Heart left ventricle (tissue), 16 donors: Measurements from ENCODE around the gene EZH1. TPM values are rescaled to one million over a fixed set of nuclear protein-coding genes. Genes with fewer than 3 reads are reported as not detected.
A peak's percentile ranks its signal among the peaks of the same experiment; 100 is the strongest.

Source experiments
- ATAC-seq, 4 donors: fragments of 200-7000 bp; cut with Tn5 transposase; one replicate each; pipeline ENCODE4 v1.9.1; 2020 to 2022; ENCODE audit warnings: moderate library complexity in 4 of 4, mild to moderate bottlenecking in 3 of 4, moderate number of reproducible peaks in 1 of 4
- DNase-seq, 5 donors: peaks; one replicate each; pipeline ENCODE4 v3.0.0-alpha.2; 2020
- H3K27ac ChIP-seq, 12 donors: fragments of 200-600 bp; sonication (generic) in 4 of 12; one replicate each; pipeline versions ENCODE4 v1.5.0 to v1.8.0; 2016 to 2022; ENCODE audit warnings: mild to moderate bottlenecking in 2 of 12
- H3K27me3 ChIP-seq, 9 donors: fragments of 200-600 bp; sonication (generic) in 2 of 9; one replicate each; pipeline versions ENCODE4 v1.5.1 to v1.8.0; 2016 to 2022; ENCODE audit warnings: mild to moderate bottlenecking in 3 of 9
- H3K36me3 ChIP-seq, 9 donors: fragments of 200-600 bp; sonication (generic) in 2 of 9; one replicate each; pipeline versions ENCODE4 v1.5.0 to v1.8.0; 2018 to 2022; ENCODE audit warnings: mild to moderate bottlenecking in 2 of 9
- H3K4me1 ChIP-seq, 12 donors: fragments of 200-600 bp; sonication (generic) in 4 of 12; one replicate each; pipeline versions ENCODE4 v1.5.0 to v1.8.0; 2016 to 2022; ENCODE audit warnings: mild to moderate bottlenecking in 3 of 12
- H3K4me3 ChIP-seq, 12 donors: fragments of 200-600 bp; sonication (generic) in 4 of 12; one replicate each; pipeline versions ENCODE4 v1.5.0 to v1.8.0; 2017 to 2022; ENCODE audit warnings: mild to moderate bottlenecking in 9 of 12, moderate library complexity in 4 of 12
- H3K9me3 ChIP-seq, 12 donors: fragments of 200-600 bp; sonication (generic) in 4 of 12; one replicate each; pipeline versions ENCODE4 v1.5.0 to v1.8.0; 2016 to 2022; ENCODE audit warnings: mild to moderate bottlenecking in 1 of 12
- CTCF ChIP-seq, 12 donors: fragments of 200-600 bp; sonication (generic) in 4 of 12; IDR thresholded peaks; one replicate each; pipeline versions ENCODE4 v1.5.0 to v1.8.0; 2018 to 2022; ENCODE audit warnings: antibody characterized with exemption in 12 of 12, mild to moderate bottlenecking in 5 of 12
- POLR2A ChIP-seq, 2 donors: fragments of 450-650 bp; IDR thresholded peaks; one replicate each; pipeline ENCODE4 v1.6.1; 2017; ENCODE audit warnings: antibody characterized with exemption in 2 of 2, mild to moderate bottlenecking in 2 of 2, moderate library complexity in 2 of 2
- WGBS, 4 donors: extraction: QIAGEN DNeasy Blood & Tissue Kit in 2 of 4; methylation state at CpG; one replicate each; pipeline versions ENCODE4 v1.1.5 to v1.1.7; 2013 to 2018; 5-methylcytosine and 5-hydroxymethylcytosine counted together
- intact Hi-C, 10 donors: fragments of 100-400 bp; cut with DNase I; formaldehyde crosslinking; loops; one replicate each; pipeline versions ENCODE4 v1.11.1 to v1.14.2; 2022
- polyA plus RNA-seq, 2 donors: library from polyadenylated mRNA; stranded (reverse); fragments of 200-250 nt; gene quantifications; one replicate each; pipeline ENCODE4 v1.2.3, GENCODE V29; 2013
- total RNA-seq, 9 donors: library from RNA; depleted of rRNA in 2 of 9; stranded (reverse); fragments of >200 nt in 2 of 9; fragmentation: NEBNext Ultra II Directional in 3 of 9; extraction: Animal tissue kit (Norgen Biotek cat#: 25700) in 3 of 9; gene quantifications; one replicate each; pipeline versions ENCODE4 v1.1.0 to v1.2.4, GENCODE V29; 2016 to 2023
- donor health status: ischemic (EF 13 %, LVEDD 7.1; RV severe dilation, severe dysfunction).
- donor health status: healthy with polysubstance abuse.
- donor health status: DM: no; HTN: yes; CAD: no.
- donor health status: DM: no; HTN: no; CAD: no.
- donor health status: ischemic (EF 25% LVEDD 6.9; RV normal size, moderate dysfunction).
- donor health status: ischemic (EF 25% LVEDD 5.7; RV mildly dilated, moderate dysfunction).
- donor health status: healthy.
- donor health status: DM: yes; HTN: yes; CAD: no.
- donor health status: ischemic (EF 35%, LVEDD 5.7; RV mildly dilated, moderate dysfunction).
- donor health status: nonischemic (EF 11% LVEDD 7.7; RV severe dilation, severe dysfunction).
- donor health status: DM: yes; HTN: yes; CAD: no.
- donor health status: PGD.
- donor health status: ischemic (EF 29% LVEDD 5.4; RV normal size, mild dysfunction).
- donor health status: nonischemic (EF 23%, LVEDD 6.1; RV moderate dilation, normal function).

The EZH1 gene
- total and polyA plus RNA-seq, 11 donors: 18.8 to 50.2 (median 40.7) TPM

- Histone ChIP-seq H3K9me3 (no peaks in the 10 kb centered on the region), H3K27me3 (no peaks in the 10 kb centered on the region), H3K4me3 (no peak overlapping the region), H3K36me3 (peaks cover 0 to 13% (median 3%) of the 10 kb centered on the region in 9 donors), H3K27ac (no peak overlapping the region), H3K4me1 (peaks cover 0 to 34% (median 24%) of the 10 kb centered on the region in 12 donors)
- no peak for ATAC-seq
- intact Hi-C loops: loop anchor here in 1 of 10 donors (10.0 kb wide), 1 partner anchor 84 kb away; the partner anchor contains the start of gene BECN1
- DNase-seq: no peak
- TF ChIP-seq CTCF (IDR thresholded peaks at IDR 0.05) (no peak), POLR2A (IDR thresholded peaks at IDR 0.05) (no peak)
- 85 to 94% (median 92%) methylated on average over 1 of the region's 1 CpG for WGBS, 4 donors
Observed at GRCh38 chr17:42740699-42741098, 4.1 kb downstream of the EZH1 start.

- TF ChIP-seq CTCF (IDR thresholded peaks at IDR 0.05): no peak
- DNase-seq (no peak), ATAC-seq (no peak)
- WGBS, 4 donors: 92 to 99% (median 98%) methylated on average over 6 of the region's 6 CpGs
- Histone ChIP-seq H3K4me3 (no peak overlapping the region), H3K27me3 (no peaks in the 10 kb centered on the region), H3K36me3 (peaks cover 0 to 100% (median 99%) of the 10 kb centered on the region in 9 donors), H3K27ac (no peak overlapping the region), H3K4me1 (peaks cover 0 to 3% (median 0%) of the 10 kb centered on the region in 12 donors), H3K9me3 (no peaks in the 10 kb centered on the region)
- intact Hi-C loops: loop anchor here in 2 of 10 donors (10.0 kb wide), 2 partner anchors 210 to 220 kb away; no protein-coding TSS in a partner anchor
Observed at GRCh38 chr17:42725143-42725542, 19.7 kb downstream of the EZH1 start.

- Histone ChIP-seq H3K27ac (no peak overlapping the region), H3K27me3 (no peaks in the 10 kb centered on the region), H3K9me3 (no peaks in the 10 kb centered on the region), H3K4me1 (peaks cover 0 to 3% (median 0%) of the 10 kb centered on the region in 12 donors), H3K4me3 (no peak overlapping the region), H3K36me3 (peaks cover 0 to 100% (median 99%) of the 10 kb centered on the region in 9 donors)
- 48 to 60% (median 52%) methylated on average over 3 of the region's 3 CpGs for WGBS, 4 donors
- no peak for DNase-seq
- TF ChIP-seq POLR2A (IDR thresholded peaks at IDR 0.05) (no peak), CTCF (IDR thresholded peaks at IDR 0.05) (no peak)
- intact Hi-C loops: loop anchor here in 9 of 10 donors (2.0 to 10.0 kb wide), 6 partner anchors 39 to 221 kb away; partner anchors contain the start of genes BECN1 (in 5 of the 9) and RAMP2 (in 1 of the 9)
- ATAC-seq: no peak
Observed at GRCh38 chr17:42723636-42724035, 21.2 kb downstream of the EZH1 start.

- H3K27ac ChIP-seq: no peak overlapping the region
- intact Hi-C loops: loop anchor here in 9 of 10 donors (1.0 to 10.0 kb wide), 9 partner anchors 41 to 224 kb away; partner anchors contain the start of genes BECN1 (in 7 of the 9) and RAMP2 (in 1 of the 9)
Observed at GRCh38 chr17:42720996-42721583, 23.8 kb downstream of the EZH1 start.

More at GRCh38 chr17:42720996-42721583, 23.8 kb downstream of the EZH1 start:
- 15 to 22% (median 17%) methylated on average over 2 of the region's 2 CpGs for WGBS, 4 donors
- Histone ChIP-seq H3K36me3 (peaks cover 0 to 100% (median 99%) of the 10 kb centered on the region in 9 donors), H3K4me1 (peaks cover 0 to 3% (median 0%) of the 10 kb centered on the region in 12 donors), H3K27me3 (no peaks in the 10 kb centered on the region), H3K4me3 (no peak overlapping the region), H3K9me3 (no peaks in the 10 kb centered on the region)
- ATAC-seq (peak; percentile 63 to 83 (median 80)), DNase-seq (peak in 1 of 5 donors; percentile 40)
- TF ChIP-seq CTCF (IDR thresholded peaks at IDR 0.05) (peak; percentile 55 to 81 (median 68)), POLR2A (IDR thresholded peaks at IDR 0.05) (no peak)
